Measurements from ENCODE around the gene SLC52A3. TPM values are rescaled to one million over a fixed set of nuclear protein-coding genes. Genes with fewer than 3 reads are reported as not detected.
A peak's percentile ranks its signal among the peaks of the same experiment; 100 is the strongest.

SLC52A3 gene
- total RNA-seq, 1 donor from 2014 or later = 2.3 TPM

DNA sequence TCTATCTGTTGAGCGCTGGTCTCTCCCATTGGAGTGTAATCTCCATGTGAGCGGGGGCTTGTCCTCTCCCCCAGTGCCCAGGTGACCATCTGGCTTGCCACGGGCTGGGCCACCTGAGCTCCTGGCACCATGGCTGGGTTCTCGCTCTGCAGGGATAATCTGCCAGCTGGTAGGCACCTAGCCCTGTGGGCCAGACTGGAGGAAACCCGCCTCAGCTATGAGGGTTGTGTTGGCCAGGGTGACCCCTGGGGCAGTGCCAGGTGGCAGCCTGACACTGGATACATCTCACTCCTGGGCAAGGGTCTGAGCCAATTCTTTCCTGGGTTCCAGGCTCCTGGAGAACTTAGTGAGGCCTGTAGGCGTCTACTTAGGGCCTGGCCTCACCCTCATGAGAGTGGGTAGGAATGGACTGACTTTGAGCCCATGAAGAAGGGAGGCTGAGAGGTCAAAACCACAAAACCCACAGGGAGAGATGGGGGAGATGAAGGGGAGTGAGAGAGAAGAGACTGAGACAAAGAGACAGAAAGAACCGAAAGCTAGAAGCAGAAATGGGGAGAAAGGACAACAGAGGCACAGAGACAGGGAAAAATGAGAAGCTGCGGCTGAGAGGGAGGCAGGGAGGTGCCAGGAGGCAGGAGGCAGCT is 5.8 kb upstream of the SLC52A3 start:
- no peaks in the 10 kb centered on the region for H3K36me3 ChIP-seq
- H3K27me3 ChIP-seq (ENCODE audit: low read depth) = peaks cover 6% of the 10 kb centered on the region
- no peak overlapping the region for H3K4me3 ChIP-seq
- peaks cover 15% of the 10 kb centered on the region for H3K4me1 ChIP-seq
- DNase-seq = no peak
- H3K9me3 ChIP-seq (replicated peaks) = no peaks in the 10 kb centered on the region
- H3K27ac ChIP-seq (replicated peaks) = no peak overlapping the region
- intact Hi-C loops (cut with micrococcal nuclease) = no loop called here
- TF ChIP-seq, protein P1, sequence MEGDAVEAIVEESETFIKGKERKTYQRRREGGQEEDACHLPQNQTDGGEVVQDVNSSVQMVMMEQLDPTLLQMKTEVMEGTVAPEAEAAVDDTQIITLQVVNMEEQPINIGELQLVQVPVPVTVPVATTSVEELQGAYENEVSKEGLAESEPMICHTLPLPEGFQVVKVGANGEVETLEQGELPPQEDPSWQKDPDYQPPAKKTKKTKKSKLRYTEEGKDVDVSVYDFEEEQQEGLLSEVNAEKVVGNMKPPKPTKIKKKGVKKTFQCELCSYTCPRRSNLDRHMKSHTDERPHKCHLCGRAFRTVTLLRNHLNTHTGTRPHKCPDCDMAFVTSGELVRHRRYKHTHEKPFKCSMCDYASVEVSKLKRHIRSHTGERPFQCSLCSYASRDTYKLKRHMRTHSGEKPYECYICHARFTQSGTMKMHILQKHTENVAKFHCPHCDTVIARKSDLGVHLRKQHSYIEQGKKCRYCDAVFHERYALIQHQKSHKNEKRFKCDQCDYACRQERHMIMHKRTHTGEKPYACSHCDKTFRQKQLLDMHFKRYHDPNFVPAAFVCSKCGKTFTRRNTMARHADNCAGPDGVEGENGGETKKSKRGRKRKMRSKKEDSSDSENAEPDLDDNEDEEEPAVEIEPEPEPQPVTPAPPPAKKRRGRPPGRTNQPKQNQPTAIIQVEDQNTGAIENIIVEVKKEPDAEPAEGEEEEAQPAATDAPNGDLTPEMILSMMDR (IDR thresholded peaks at IDR 0.05; ENCODE audit: borderline replicate concordance) = no peak

DNA sequence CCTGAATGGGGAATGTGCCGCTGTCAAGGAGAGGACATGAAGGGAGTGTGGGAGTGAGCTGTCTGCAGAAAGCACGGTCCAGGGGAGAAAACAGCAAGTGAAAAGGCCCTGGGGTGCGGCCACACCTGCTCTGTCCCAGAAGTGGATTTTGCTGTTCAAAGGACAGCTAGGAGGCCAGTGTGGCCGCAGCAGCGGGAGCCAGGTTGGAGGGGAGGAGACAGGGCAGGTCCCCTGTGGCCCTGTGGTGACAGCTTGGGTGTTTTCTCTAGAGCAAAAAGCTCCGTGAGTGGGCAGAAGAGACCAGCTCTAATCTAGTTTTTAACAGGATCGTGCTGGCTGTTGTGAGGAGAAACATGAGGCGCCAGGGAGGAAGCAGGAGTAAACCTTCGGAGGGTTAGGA is 4.5 kb upstream of the SLC52A3 start:
- TF ChIP-seq, protein P1 (IDR thresholded peaks at IDR 0.05; ENCODE audit: borderline replicate concordance) = no peak
- no peaks in the 10 kb centered on the region for H3K9me3 ChIP-seq (replicated peaks)
- intact Hi-C loops (cut with micrococcal nuclease) = no loop called here
- H3K36me3 ChIP-seq = no peaks in the 10 kb centered on the region
- H3K4me1 ChIP-seq = peaks cover 19% of the 10 kb centered on the region
- DNase-seq = no peak
- H3K27me3 ChIP-seq (ENCODE audit: low read depth) = peaks cover 6% of the 10 kb centered on the region
- no peak overlapping the region for H3K27ac ChIP-seq (replicated peaks)
- no peak overlapping the region for H3K4me3 ChIP-seq

DNA sequence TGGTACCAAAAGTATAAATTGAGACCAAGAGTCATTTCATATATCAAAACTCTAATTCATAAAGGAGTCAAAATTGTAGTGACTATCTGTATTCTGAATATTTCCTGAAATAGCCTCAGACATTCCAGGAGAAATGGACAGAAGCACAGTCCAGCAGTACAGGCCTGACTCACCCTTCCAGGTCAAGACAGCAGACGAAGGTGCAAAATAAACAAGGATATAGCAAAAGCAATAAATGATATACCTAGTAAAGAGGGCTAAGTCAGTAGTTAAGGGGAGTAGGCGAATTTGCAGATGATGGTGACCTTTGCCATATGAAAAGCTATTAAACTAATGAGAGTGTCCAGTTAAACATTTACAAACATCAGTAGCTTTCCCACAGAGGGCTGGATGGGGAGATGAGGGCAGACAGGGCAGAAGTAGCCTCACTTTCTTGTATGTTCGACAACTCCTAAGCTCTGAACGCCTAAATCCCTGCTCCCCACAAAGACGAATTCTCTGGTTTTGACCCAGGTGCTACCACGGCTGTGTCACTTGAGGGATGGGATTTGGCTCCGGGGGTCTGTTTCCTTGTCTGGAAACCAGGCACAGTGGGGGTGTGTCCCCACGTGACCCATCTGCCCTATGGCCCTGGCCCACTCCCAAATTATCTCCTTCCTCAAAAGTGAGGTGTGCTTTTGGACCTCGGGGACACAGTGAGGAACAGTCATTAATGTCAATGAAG is 3.6 kb upstream of the SLC52A3 start:
- Histone ChIP-seq H3K4me3 (no peak overlapping the region), H3K9me3 (replicated peaks) (no peaks in the 10 kb centered on the region), H3K27ac (replicated peaks) (no peak overlapping the region), H3K4me1 (peaks cover 19% of the 10 kb centered on the region), H3K36me3 (no peaks in the 10 kb centered on the region), H3K27me3 (ENCODE audit: low read depth) (peaks cover 6% of the 10 kb centered on the region)
- no peak for DNase-seq
- TF ChIP-seq, protein P1 (IDR thresholded peaks at IDR 0.05; ENCODE audit: borderline replicate concordance) = no peak
- intact Hi-C loops (cut with micrococcal nuclease) = no loop called here

DNA sequence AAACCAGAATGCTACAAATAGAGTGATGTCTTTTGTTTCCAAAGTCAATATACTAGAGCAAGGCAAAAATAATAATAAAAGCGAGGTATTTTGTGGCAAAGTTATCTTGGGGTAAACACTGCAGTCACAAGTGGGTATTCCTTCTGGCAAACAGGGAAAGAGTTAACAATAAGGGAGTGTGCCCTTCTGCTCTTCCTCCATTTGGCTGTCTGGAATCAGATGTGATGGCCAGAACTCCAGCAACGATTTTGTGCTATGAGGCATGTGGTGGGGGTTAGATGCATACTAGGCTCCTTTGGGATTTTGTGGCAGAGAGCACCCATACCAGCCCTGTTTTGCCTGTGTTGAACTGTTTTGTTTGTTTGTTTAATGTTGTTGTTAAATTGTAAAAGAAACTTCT is 2.4 kb upstream of the SLC52A3 start:
- H3K4me1 ChIP-seq = peaks cover 15% of the 10 kb centered on the region
- intact Hi-C loops (cut with micrococcal nuclease) = no loop called here
- DNase-seq = no peak
- no peaks in the 10 kb centered on the region for H3K9me3 ChIP-seq (replicated peaks)
- H3K4me3 ChIP-seq = no peak overlapping the region
- no peaks in the 10 kb centered on the region for H3K36me3 ChIP-seq
- TF ChIP-seq, protein P1 (IDR thresholded peaks at IDR 0.05; ENCODE audit: borderline replicate concordance) = no peak
- no peak overlapping the region for H3K27ac ChIP-seq (replicated peaks)
- peaks cover 3% of the 10 kb centered on the region for H3K27me3 ChIP-seq (ENCODE audit: low read depth)

DNA sequence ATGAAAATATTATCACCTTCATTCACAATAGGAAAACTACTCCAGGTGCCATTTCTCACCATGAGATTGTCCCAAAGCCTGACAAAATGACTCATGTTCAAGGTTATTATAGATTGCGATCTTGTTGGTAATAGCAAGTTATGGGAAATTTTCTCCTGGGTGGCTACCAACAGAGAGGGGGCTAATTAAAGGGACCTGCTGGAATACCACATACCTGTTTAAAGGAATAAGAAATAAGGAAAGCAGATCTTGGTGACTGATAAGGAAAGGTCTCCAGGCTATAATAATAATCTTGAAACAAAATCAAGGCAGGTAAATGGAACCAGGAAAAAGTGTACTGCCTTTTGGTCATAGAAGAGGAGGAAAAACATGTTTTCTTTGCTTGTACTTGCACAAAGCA is 1.4 kb downstream of the SLC52A3 start:
- TF ChIP-seq, protein P1 (IDR thresholded peaks at IDR 0.05; ENCODE audit: borderline replicate concordance) = no peak
- intact Hi-C loops (cut with micrococcal nuclease) = no loop called here
- H3K4me1 ChIP-seq = peaks cover 10% of the 10 kb centered on the region
- H3K9me3 ChIP-seq (replicated peaks) = no peaks in the 10 kb centered on the region
- no peak for DNase-seq
- peak overlapping the region; percentile 80 for H3K27ac ChIP-seq (replicated peaks)
- H3K36me3 ChIP-seq = no peaks in the 10 kb centered on the region
- no peaks in the 10 kb centered on the region for H3K27me3 ChIP-seq (ENCODE audit: low read depth)
- H3K4me3 ChIP-seq = peak overlapping the region; percentile 55
